Measurements from ENCODE around the gene PRIMPOL. TPM values are rescaled to one million over a fixed set of nuclear protein-coding genes. Genes with fewer than 3 reads are reported as not detected.

Gene PRIMPOL
- polyA plus RNA-seq, 1 experiment: 12.2 TPM

GRCh38 chr4:184641451-184641850 is 8.1 kb upstream of the PRIMPOL start:
- no peak for DNase-seq (ENCODE audit: low read depth, low spot score)
- ChIA-PET CTCF (no interaction called here), POLR2A (no interaction called here)
- Histone ChIP-seq H3K27me3 (ENCODE audit: control insufficient read depth, insufficient read depth, low read length) (no peaks in the 10 kb centered on the region), H3K27ac (ENCODE audit: low read depth, low read length) (no peak overlapping the region), H3K9me3 (ENCODE audit: control insufficient read depth, insufficient read depth, low read length) (no peaks in the 10 kb centered on the region), H3K4me3 (ENCODE audit: low read depth, low read length) (no peak overlapping the region)
- TF ChIP-seq CTCF (IDR thresholded peaks at IDR 0.05; ENCODE audit: low read depth, low read length): no peak

GRCh38 chr4:184643731-184644130 is 5.8 kb upstream of the PRIMPOL start:
- no peak overlapping the region for H3K27ac ChIP-seq (ENCODE audit: low read depth, low read length)
- ChIA-PET POLR2A (interaction anchor here (0.7 kb wide), 1 partner anchor 34 kb away, joined by 4 read pairs; no protein-coding TSS in a partner anchor), CTCF (interaction anchor here (0.8 kb wide), 1 partner anchor 90 kb away, joined by 3 read pairs; the partner anchor contains the start of gene CENPU)
- H3K4me3 ChIP-seq (ENCODE audit: low read depth, low read length): no peak overlapping the region
- no peaks in the 10 kb centered on the region for H3K27me3 ChIP-seq (ENCODE audit: control insufficient read depth, insufficient read depth, low read length)
- TF ChIP-seq CTCF (IDR thresholded peaks at IDR 0.05; ENCODE audit: low read depth, low read length): no peak
- no peak for DNase-seq (ENCODE audit: low read depth, low spot score)
- H3K9me3 ChIP-seq (ENCODE audit: control insufficient read depth, insufficient read depth, low read length): no peaks in the 10 kb centered on the region

- H3K4me3 ChIP-seq (ENCODE audit: low read depth, low read length): no peak overlapping the region
- no peak for DNase-seq (ENCODE audit: low read depth, low spot score)
- H3K27ac ChIP-seq (ENCODE audit: low read depth, low read length): no peak overlapping the region
- ChIA-PET POLR2A (no interaction called here), CTCF (interaction anchor here (0.8 to 1.6 kb wide), 3 partner anchors 9 to 380 kb away, joined by 3 to 4 read pairs (median 3); partner anchors contain the start of gene CENPU)
- TF ChIP-seq CTCF (IDR thresholded peaks at IDR 0.05; ENCODE audit: low read depth, low read length): no peak
- H3K27me3 ChIP-seq (ENCODE audit: control insufficient read depth, insufficient read depth, low read length): no peaks in the 10 kb centered on the region
- no peaks in the 10 kb centered on the region for H3K9me3 ChIP-seq (ENCODE audit: control insufficient read depth, insufficient read depth, low read length)
Observed at GRCh38 chr4:184644553-184645307, 4.8 kb upstream of the PRIMPOL start.

GRCh38 chr4:184645904-184646610 is 3.5 kb upstream of the PRIMPOL start:
- TF ChIP-seq CTCF (IDR thresholded peaks at IDR 0.05; ENCODE audit: low read depth, low read length): no peak
- Histone ChIP-seq H3K27ac (ENCODE audit: low read depth, low read length) (no peak overlapping the region), H3K9me3 (ENCODE audit: control insufficient read depth, insufficient read depth, low read length) (no peaks in the 10 kb centered on the region), H3K27me3 (ENCODE audit: control insufficient read depth, insufficient read depth, low read length) (no peaks in the 10 kb centered on the region), H3K4me3 (ENCODE audit: low read depth, low read length) (no peak overlapping the region)
- ChIA-PET POLR2A (no interaction called here), CTCF (interaction anchor here (1.0 kb wide), 1 partner anchor 382 kb away, joined by 6 read pairs; no protein-coding TSS in a partner anchor)
- DNase-seq (ENCODE audit: low read depth, low spot score): no peak

All from AG04450 (cell line).